Ascending aorta (tissue), 2 donors: ENCODE measurements around the gene LRTM2. TPM values are rescaled to one million over a fixed set of nuclear protein-coding genes. Genes with fewer than 3 reads are reported as not detected.

Experiments used
- DNase-seq, 2 donors: peaks; one replicate each; pipeline ENCODE4 v3.0.0-alpha.2; 2019; ENCODE audit warnings: low spot score in 2 of 2
- H3K27ac ChIP-seq, 2 donors: fragments of 200-600 bp; sonication (generic); one replicate each; pipeline ENCODE4 v1.5.1; 2016 to 2017; ENCODE audit warnings: mild to moderate bottlenecking in 1 of 2
- H3K27me3 ChIP-seq: fragments of 200-600 bp; sonication (generic); one replicate; pipeline ENCODE4 v1.5.1; 2017
- H3K36me3 ChIP-seq, 2 donors: fragments of 200-600 bp; sonication (generic); one replicate each; pipeline ENCODE4 v1.5.1; 2016
- H3K4me1 ChIP-seq, 2 donors: fragments of 200-600 bp; sonication (generic); one replicate each; pipeline ENCODE4 v1.5.1; 2016 to 2017; ENCODE audit warnings: mild to moderate bottlenecking in 1 of 2
- H3K4me3 ChIP-seq, 2 donors: fragments of 200-600 bp; sonication (generic); one replicate each; pipeline ENCODE4 v1.5.1; 2016 to 2017; ENCODE audit warnings: mild to moderate bottlenecking in 1 of 2
- H3K9me3 ChIP-seq, 2 donors: fragments of 200-600 bp; sonication (generic); one replicate each; pipeline ENCODE4 v1.5.1; 2016
- intact Hi-C: fragments of 100-400 bp; cut with DNase I; formaldehyde crosslinking; loops from one replicate; pipeline ENCODE4 v1.15.1; 2023
- total RNA-seq: library from RNA; depleted of rRNA; stranded (reverse); fragments of >200 nt; gene quantifications from one replicate; pipeline ENCODE4 v1.1.0, GENCODE V29; 2016
- TF ChIP-seq, protein P1 (sequence below), 3 experiments: fragments of 200-600 bp in 2 of 3; fragments of 450-650 bp in 1 of 3; sonication (generic) in 2 of 3; IDR thresholded peaks; one replicate each; pipeline ENCODE4 v1.5.1; 2016 to 2019; ENCODE audit warnings: antibody characterized with exemption in 3 of 3, mild to moderate bottlenecking in 1 of 3, moderate library complexity in 1 of 3

Gene LRTM2
- total RNA-seq, 1 donor from 2014 or later = not detected

DNA sequence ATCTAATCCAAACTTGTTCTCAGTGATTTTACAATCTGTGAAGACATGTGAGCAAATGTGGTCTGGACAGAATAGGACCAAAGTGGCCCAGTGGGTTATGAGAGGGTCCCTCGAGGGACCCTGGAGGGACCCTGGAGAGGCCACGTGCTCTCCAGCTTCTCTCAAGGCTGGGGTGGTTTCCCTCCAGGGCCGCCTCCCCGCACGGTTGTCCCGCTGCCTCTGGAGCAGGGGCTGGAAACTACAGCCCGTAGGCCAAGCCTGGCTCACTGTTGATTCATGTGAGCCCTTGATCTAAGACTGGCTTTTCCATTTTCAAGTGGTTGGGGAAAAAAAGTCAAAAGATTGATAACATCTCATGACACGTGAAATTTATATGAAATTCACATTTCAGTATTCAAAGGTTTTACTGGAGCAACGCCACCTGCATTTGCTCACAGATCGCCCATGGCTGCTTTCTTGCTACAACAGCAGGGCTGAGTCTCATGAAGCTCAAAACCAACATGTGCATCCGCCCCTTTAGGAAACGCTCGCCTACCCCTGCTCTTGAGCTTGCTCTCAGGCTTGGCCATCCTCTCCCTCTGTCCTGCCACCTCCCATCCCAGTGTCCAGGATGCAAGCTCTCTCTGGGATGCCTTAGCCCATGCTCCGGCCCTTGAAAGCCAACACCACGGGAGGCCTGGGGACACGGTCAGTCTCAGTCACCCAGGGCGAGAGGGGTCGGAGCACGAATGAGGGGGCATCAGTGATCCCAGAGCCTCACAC is 12.1 kb upstream of the LRTM2 start:
- H3K9me3 ChIP-seq = no peaks in the 10 kb centered on the region
- no peaks in the 10 kb centered on the region for H3K36me3 ChIP-seq
- no peaks in the 10 kb centered on the region for H3K27me3 ChIP-seq
- no peak overlapping the region for H3K4me3 ChIP-seq
- intact Hi-C loops = no loop called here
- TF ChIP-seq, protein P1, sequence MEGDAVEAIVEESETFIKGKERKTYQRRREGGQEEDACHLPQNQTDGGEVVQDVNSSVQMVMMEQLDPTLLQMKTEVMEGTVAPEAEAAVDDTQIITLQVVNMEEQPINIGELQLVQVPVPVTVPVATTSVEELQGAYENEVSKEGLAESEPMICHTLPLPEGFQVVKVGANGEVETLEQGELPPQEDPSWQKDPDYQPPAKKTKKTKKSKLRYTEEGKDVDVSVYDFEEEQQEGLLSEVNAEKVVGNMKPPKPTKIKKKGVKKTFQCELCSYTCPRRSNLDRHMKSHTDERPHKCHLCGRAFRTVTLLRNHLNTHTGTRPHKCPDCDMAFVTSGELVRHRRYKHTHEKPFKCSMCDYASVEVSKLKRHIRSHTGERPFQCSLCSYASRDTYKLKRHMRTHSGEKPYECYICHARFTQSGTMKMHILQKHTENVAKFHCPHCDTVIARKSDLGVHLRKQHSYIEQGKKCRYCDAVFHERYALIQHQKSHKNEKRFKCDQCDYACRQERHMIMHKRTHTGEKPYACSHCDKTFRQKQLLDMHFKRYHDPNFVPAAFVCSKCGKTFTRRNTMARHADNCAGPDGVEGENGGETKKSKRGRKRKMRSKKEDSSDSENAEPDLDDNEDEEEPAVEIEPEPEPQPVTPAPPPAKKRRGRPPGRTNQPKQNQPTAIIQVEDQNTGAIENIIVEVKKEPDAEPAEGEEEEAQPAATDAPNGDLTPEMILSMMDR (IDR thresholded peaks at IDR 0.05) = no peak
- H3K4me1 ChIP-seq = peaks cover 0 to 7% of the 10 kb centered on the region in 2 donors
- no peak overlapping the region for H3K27ac ChIP-seq
- no peak for DNase-seq

DNA sequence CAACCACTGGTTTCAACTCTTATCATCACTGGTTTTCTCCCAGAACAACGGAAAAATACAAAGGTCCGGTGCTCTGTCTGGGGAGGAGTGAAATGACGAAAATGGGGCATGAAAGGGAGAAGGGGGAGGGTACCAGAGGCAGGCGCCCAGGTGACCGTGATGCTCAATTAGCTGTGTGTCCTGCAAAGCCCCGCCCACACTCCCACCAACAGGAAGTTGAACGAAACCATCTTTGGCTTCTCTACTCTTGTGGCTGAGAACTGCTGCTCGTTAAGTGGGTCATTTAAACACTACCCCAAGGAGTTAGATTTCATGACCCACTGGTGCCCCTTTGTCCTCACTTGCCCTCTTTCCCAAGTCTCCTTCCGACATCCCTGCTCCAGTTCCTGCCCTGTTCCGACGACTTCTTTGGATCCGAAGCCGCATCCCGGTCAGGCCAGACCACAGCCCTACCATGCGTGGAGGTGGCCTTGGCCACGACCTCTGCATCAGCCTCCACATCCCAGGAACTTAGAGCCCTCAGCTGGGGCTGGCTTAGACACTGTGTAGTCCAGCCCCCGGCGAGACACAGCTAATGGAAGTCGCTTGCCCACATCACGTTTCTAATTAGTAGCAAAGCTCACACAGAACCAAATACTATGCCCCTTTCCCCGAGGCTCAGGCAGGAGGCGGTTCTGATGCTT is 11.4 kb upstream of the LRTM2 start:
- Histone ChIP-seq H3K4me1 (peaks cover 0 to 7% of the 10 kb centered on the region in 2 donors), H3K36me3 (no peaks in the 10 kb centered on the region), H3K27me3 (no peaks in the 10 kb centered on the region), H3K9me3 (no peaks in the 10 kb centered on the region), H3K27ac (no peak overlapping the region), H3K4me3 (no peak overlapping the region)
- intact Hi-C loops = no loop called here
- DNase-seq = no peak
- TF ChIP-seq, protein P1 (IDR thresholded peaks at IDR 0.05) = no peak

DNA sequence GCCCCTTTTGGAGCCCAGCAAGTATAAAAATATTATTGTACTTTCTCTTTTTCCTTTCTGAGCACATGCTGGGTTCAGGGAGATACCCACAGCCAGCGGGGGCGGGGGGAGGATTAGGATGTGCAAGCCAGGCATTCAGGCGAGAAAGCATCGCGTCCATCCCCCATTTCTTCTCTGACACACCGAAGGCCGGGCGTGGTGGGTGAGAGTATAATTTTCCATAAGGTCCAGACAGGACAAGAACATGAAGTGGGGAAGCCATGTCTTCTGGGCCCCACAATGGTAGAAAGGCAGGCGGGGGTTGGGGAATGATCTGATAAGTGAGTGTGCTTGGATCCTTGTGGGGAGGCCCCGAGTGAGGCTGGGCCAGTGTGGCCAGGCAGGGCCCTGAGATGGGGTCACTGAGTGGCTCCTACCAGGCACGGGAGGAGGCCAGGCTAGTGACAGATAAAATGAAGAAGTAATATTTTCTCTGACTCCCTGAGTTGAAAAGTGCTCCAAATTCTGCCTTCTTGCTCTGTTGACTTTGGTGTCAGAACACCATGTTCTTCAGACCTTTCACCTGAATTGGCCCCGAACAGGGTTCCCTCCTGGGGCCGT is 10.7 kb upstream of the LRTM2 start:
- intact Hi-C loops = no loop called here

DNA sequence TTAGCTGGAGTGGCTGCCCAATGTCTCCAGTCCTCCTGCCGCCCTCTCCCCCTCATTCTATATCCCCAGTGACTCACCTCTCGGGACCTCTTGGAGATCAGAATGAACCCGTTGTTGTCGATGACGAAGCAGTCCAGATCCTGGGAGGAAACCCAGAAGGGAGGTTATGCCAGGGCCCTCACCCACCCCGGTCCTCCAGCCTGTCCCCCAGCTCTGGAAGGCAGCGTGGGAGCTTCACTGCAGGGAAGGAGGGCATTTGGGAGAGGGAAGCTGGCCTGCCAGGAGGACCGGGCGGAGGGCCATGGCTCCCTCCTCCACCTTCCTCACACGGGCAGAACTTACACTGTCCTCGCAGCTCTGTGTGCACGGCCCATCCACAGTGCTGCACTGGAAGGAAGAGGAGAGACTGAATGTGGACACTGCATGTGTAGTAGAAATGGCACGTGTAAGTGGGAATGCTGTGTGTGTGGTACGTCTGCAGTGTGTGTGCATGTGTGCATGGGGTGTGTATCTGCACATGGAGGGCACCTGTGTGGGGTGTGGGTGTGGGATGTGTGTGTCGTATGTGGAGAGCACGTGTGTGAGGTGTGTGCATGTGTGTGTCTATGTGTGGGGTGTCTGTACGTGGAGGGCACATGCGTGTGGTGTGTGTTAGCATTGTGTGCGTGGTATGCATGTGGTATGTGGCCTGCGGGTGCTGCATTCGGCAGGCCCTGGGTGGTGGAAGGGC is 10.0 kb upstream of the LRTM2 start:
- intact Hi-C loops = no loop called here
- Histone ChIP-seq H3K27ac (no peak overlapping the region), H3K4me3 (no peak overlapping the region), H3K9me3 (no peaks in the 10 kb centered on the region), H3K27me3 (no peaks in the 10 kb centered on the region), H3K4me1 (peaks cover 0 to 4% of the 10 kb centered on the region in 2 donors), H3K36me3 (no peaks in the 10 kb centered on the region)
- DNase-seq = no peak
- TF ChIP-seq, protein P1 (IDR thresholded peaks at IDR 0.05) = no peak

More for the DNA sequence above, 10.7 kb upstream of the LRTM2 start:
- H3K9me3 ChIP-seq = no peaks in the 10 kb centered on the region
- no peak overlapping the region for H3K4me3 ChIP-seq
- peaks cover 0 to 6% of the 10 kb centered on the region in 2 donors for H3K4me1 ChIP-seq
- H3K27me3 ChIP-seq = no peaks in the 10 kb centered on the region
- DNase-seq = no peak
- TF ChIP-seq, protein P1 (IDR thresholded peaks at IDR 0.05) = no peak
- no peaks in the 10 kb centered on the region for H3K36me3 ChIP-seq
- no peak overlapping the region for H3K27ac ChIP-seq

DNA sequence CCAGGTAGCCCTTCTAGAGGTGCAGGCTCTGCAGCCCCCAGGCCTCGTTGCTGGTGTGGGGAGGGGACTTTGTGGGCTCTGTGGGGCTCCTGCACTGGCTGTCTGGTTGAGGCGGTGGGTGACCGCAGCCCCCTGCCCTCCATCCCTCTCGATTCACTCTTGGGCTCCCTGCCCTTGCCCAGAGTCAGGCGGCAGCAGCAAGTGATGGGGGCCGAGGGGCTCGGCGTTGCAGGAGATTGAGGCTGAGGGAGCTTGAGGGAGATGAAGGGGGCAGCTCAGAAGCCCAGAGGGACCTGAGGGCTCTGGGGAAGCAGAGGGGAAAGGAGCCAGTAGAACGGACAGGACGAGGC is 9.5 kb upstream of the LRTM2 start:
- Histone ChIP-seq H3K36me3 (no peaks in the 10 kb centered on the region), H3K4me3 (no peak overlapping the region), H3K27ac (no peak overlapping the region), H3K4me1 (peaks cover 0 to 3% of the 10 kb centered on the region in 2 donors), H3K27me3 (no peaks in the 10 kb centered on the region), H3K9me3 (no peaks in the 10 kb centered on the region)
- TF ChIP-seq, protein P1 (IDR thresholded peaks at IDR 0.05) = no peak
- no peak for DNase-seq
- intact Hi-C loops = no loop called here
